GM12872 (cell line): Measurements from ENCODE around the gene ACYP2.

ENCODE experiments used
- TF ChIP-seq, protein P1 (sequence below): IDR thresholded peaks from 3 replicates; pipeline ENCODE4 v1.5.1; 2011; ENCODE audit warnings: low read depth, mild to moderate bottlenecking, low read length, moderate library complexity; ENCODE audit not compliant: insufficient read depth

ACYP2 gene

DNA sequence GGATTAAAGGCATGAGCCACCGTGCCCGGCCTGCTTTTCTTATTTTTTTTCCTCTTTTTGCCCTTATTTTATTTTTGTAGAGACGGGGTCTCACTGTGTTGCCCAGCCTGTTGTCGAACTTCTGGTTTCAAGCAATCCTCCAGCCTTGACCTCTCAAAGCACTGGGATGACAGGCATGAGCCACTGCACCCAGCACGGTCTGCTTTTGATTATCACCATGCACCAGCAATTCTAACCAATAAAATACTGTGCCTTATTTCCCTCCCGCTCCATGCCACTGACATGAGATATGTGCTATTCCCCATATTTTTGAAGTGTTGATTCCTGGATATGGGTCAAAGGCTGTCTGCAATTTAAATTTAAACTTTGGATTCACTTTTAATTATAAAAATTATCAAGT, 42.9 kb downstream of the ACYP2 start:
- TF ChIP-seq, protein P1, sequence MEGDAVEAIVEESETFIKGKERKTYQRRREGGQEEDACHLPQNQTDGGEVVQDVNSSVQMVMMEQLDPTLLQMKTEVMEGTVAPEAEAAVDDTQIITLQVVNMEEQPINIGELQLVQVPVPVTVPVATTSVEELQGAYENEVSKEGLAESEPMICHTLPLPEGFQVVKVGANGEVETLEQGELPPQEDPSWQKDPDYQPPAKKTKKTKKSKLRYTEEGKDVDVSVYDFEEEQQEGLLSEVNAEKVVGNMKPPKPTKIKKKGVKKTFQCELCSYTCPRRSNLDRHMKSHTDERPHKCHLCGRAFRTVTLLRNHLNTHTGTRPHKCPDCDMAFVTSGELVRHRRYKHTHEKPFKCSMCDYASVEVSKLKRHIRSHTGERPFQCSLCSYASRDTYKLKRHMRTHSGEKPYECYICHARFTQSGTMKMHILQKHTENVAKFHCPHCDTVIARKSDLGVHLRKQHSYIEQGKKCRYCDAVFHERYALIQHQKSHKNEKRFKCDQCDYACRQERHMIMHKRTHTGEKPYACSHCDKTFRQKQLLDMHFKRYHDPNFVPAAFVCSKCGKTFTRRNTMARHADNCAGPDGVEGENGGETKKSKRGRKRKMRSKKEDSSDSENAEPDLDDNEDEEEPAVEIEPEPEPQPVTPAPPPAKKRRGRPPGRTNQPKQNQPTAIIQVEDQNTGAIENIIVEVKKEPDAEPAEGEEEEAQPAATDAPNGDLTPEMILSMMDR, result no peak

DNA sequence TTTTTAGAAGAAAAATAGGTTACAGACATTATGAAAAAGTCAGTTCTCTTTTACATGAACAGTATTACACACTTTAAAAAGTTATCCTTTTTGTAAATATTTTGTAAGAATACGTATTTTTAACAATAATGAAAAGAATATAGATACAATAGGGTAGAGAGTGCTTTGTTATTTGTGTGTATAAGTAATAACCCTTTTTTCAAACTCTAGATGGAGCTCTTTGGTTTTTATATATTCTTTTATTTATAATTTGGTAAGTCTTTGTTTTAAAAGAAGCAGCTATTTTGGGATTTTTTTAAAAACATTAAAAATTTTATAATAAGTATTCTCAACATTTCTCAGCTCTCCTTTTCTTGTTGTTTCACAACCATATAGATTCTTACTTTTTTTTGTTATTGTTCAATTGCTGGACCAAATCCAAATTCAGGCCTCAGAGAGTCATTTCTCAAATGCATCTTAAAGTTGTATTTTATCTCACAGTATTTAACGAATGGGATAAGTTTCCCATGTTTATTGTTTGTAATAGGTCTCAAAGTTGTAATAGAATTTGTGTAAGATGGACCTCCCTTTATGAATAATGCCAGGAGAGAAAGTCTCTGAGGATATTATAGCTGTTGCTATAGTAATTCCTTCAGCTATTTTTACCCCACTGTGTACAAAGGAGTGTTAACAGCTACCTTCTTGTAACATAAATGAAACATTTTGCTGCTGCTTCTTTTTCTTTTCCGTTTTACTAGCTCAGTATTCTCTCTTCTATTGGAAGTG, 46.4 kb downstream of the ACYP2 start:
- TF ChIP-seq, protein P1, result no peak

DNA sequence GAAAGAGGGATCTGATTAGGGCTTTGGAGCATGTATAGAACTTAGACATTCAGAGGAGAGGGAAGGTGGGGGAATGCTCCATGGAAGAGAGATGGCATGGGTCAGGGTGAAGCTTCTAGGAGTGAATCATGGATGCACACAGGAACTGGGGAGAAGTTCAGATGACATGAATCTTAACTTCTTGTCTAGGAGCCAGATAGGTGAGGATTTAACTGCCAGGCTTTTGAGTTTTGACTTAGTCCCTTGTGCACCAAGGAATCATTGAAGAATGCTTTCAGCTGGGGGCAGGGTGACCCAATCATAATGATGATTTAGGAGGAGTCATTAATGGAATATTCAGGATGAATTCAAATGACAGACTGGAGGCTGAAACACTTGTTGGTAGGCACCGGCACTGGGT, 48.7 kb downstream of the ACYP2 start:
- TF ChIP-seq, protein P1, result no peak

DNA sequence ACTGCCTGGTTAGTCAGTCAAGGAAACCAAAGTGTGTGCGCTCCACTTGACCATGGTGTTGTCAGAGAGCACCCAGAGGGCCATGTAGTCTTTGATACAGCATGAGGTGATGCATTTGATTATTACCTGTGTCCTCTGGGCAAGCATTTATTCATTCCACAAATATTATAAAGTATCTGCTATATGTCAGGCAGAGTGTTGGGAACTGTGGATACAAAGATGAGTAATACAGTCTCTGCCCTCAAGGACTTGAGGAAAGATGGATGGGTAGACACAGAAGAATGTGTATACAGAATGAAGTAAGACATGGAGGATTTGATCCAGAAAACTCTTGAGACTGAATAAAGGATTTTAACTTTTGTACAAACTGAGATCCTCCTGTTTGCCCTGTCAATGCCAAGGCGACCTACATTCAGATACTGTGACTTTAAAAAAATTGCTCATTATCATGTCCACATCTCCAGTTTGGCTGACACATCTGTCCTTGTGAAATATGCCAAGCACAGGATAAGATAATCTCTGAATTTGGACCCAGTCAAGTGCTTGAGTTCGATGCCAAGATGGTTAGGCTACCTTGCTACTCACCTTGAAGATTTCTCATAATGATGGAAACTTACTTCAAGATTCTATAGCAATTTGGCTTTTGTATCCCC, 50.8 kb downstream of the ACYP2 start:
- TF ChIP-seq, protein P1, result no peak

DNA sequence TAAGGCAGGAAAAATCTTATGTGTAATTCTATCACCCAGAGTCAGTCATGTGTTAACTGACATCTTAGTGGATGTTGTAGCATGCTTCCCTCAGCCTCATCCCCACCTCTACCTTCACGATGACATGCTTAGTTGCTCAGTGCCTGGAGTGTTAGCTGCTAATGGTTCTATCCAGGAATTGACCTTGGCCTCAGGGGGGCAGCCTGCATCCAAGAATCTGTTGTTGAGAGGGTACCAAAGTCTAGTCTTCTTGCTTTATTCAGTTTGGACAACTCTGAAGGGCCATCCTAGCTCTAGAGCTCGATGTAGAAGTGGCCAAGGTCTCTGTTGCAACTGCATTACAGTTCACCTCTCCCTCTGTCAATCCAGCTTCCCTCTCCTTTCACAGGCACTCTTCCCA, 61.2 kb downstream of the ACYP2 start:
- TF ChIP-seq, protein P1, result peak; percentile 25; the same call in 1 of the 3 replicates

DNA sequence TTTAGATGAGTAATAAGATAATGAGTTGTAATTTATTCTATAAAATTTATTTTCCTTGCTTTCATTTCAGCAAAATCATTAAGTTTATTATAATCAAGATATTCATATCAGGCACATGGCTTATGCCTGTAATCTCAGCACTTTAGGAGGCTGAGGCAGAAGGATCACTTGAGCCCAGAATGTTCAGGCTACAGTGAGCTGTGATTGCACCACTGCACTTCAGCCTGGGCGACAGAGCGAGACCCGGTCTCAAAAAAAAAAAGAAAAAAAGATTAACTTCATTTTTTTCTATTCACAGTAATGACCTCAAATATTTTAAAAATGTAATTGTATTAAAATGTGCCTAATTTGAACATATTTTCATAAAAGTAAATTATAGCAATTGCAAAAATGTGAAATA, 67.9 kb downstream of the ACYP2 start:
- TF ChIP-seq, protein P1, result no peak

DNA sequence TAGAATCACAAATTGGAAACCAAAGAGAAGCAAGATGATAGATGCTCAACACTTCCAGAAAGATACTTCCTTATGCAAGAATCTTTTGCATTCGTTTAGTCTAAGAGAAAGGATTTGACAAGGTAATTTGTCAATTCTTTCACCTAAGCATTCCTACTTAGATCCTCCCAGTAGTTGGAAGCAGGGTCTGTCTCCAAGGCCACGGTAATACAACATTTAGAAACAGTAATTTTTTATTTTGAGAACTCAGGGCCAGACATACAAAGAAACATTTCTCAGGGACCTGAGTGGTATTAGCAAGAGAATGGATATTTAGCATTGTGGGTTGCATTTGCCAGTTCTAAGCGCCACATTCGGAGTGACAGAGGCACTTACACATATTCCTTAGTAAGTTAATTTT, 68.6 kb downstream of the ACYP2 start:
- TF ChIP-seq, protein P1, result no peak
